RWPE2 (cell line): ENCODE measurements around the gene C2orf49.

Source experiments
- ATAC-seq: fragments of 200-7000 bp; cut with Tn5 transposase; 3 replicates; pipeline ENCODE4 v1.9.1; 2021; ENCODE audit warnings: low read depth
- DNase-seq: peaks from one replicate; pipeline ENCODE4 v3.0.0-alpha.2; 2020; ENCODE audit warnings: low spot score
- H3K27ac ChIP-seq: fragments of 450-650 bp; 2 replicates; pipeline ENCODE4 v1.5.1; 2017; ENCODE audit warnings: mild to moderate bottlenecking; ENCODE audit not compliant: poor library complexity, severe bottlenecking
- H3K27me3 ChIP-seq: fragments of 250-450 bp; sonication (Bioruptor Pico); 2 replicates; pipeline ENCODE4 v1.5.1; 2021; ENCODE audit warnings: mild to moderate bottlenecking, moderate library complexity; ENCODE audit not compliant: insufficient read depth, poor library complexity, severe bottlenecking
- H3K36me3 ChIP-seq: fragments of 250-450 bp; sonication (Bioruptor Pico); 2 replicates; pipeline ENCODE4 v1.5.1; 2020; ENCODE audit warnings: low read depth, mild to moderate bottlenecking, moderate library complexity
- H3K4me1 ChIP-seq: fragments of 250-450 bp; sonication (Bioruptor Pico); 2 replicates; pipeline ENCODE4 v1.5.1; 2021; ENCODE audit warnings: mild to moderate bottlenecking, moderate library complexity; ENCODE audit not compliant: insufficient read depth, poor library complexity, severe bottlenecking
- H3K4me3 ChIP-seq: fragments of 250-450 bp; sonication (Bioruptor Pico); 2 replicates; pipeline ENCODE4 v1.5.1; 2021; ENCODE audit warnings: mild to moderate bottlenecking, moderate library complexity; ENCODE audit not compliant: severe bottlenecking
- H3K9me3 ChIP-seq: fragments of 250-450 bp; sonication (Bioruptor Pico); 2 replicates; pipeline ENCODE4 v1.5.1; 2021; ENCODE audit warnings: mild to moderate bottlenecking, moderate library complexity; ENCODE audit not compliant: severe bottlenecking
- CTCF ChIP-seq: fragments of 450-650 bp; IDR thresholded peaks from one replicate; pipeline ENCODE4 v1.5.1; 2017; ENCODE audit warnings: mild to moderate bottlenecking, moderate library complexity; ENCODE audit not compliant: poor library complexity, severe bottlenecking

C2orf49 gene

GRCh38 chr2:105364436-105365139 lies 27.2 kb downstream of the C2orf49 start:
- Histone ChIP-seq H3K27ac (no peak overlapping the region), H3K4me3 (no peak overlapping the region), H3K9me3 (no peaks in the 10 kb centered on the region), H3K4me1 (no peaks in the 10 kb centered on the region), H3K36me3 (peaks cover 97% of the 10 kb centered on the region), H3K27me3 (no peaks in the 10 kb centered on the region)
- ATAC-seq, result no peak
- DNase-seq, result no peak
- TF ChIP-seq CTCF, result no peak

GRCh38 chr2:105365206-105365605 lies 27.9 kb downstream of the C2orf49 start:
- no peak for TF ChIP-seq CTCF
- DNase-seq, result no peak
- no peaks in the 10 kb centered on the region for H3K27me3 ChIP-seq
- no peak for ATAC-seq
- no peaks in the 10 kb centered on the region for H3K9me3 ChIP-seq
- peaks cover 99% of the 10 kb centered on the region for H3K36me3 ChIP-seq
- H3K4me3 ChIP-seq, result no peak overlapping the region
- H3K4me1 ChIP-seq, result no peaks in the 10 kb centered on the region
- H3K27ac ChIP-seq, result no peak overlapping the region

DNA sequence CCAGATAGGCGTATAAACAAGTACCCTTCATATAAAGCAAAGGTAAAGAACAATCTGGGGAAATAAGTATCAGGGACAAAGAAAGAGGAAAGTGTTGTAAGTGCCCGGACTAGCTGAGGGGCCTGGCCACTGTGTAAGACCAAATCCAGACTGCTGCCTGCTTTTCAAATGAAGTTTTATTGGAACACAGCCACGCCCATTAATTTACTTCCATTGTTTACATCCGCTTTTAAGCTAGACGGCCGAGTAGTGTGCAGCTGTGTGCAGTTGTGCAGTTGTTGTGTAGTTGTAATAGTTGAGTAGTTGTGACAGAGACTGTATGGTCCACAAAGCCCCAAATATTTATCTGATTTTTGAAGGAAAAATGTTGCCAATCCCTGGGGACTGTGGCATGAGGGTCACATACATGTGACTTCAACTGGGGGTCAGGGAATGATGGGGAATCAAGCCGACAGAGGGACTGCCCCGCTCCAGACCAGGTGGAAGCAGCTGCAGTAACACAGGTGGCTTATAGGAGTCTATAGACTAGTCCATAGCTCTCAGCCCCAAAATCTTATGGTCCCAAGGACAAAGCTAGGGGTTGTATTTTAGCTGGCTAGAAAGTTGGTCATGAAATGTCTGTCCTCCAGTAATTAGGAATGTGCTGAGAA lies 31.5 kb downstream of the C2orf49 start:
- peaks cover 100% of the 10 kb centered on the region for H3K36me3 ChIP-seq
- no peak for DNase-seq
- no peak for TF ChIP-seq CTCF

GRCh38 chr2:105369777-105370690 lies 32.7 kb downstream of the C2orf49 start:
- peak; percentile 71 for DNase-seq
- no peak overlapping the region for H3K4me3 ChIP-seq
- no peaks in the 10 kb centered on the region for H3K27me3 ChIP-seq
- peaks cover 100% of the 10 kb centered on the region for H3K36me3 ChIP-seq
- H3K9me3 ChIP-seq, result no peaks in the 10 kb centered on the region
- H3K4me1 ChIP-seq, result peaks cover 28% of the 10 kb centered on the region
- peak overlapping the region; percentile 59 for H3K27ac ChIP-seq
- peak; percentile 89 for TF ChIP-seq CTCF
- ATAC-seq, result peak; percentile 75

More for the DNA sequence above, 31.5 kb downstream of the C2orf49 start:
- Histone ChIP-seq H3K27ac (no peak overlapping the region), H3K4me1 (peaks cover 19% of the 10 kb centered on the region), H3K4me3 (no peak overlapping the region), H3K9me3 (no peaks in the 10 kb centered on the region), H3K27me3 (no peaks in the 10 kb centered on the region)
- no peak for ATAC-seq
